SK-N-SH treated with all-trans-retinoic acid at 6 μM for 48 hours (cell line): ENCODE data around the gene CASP3.
"Not testable (repeated sequence)": the region's sequence is repeated elsewhere in the genome, so short reads cannot be mapped to it uniquely, and the experiment has no call there.

Source experiments
- ATAC-seq: fragments of 200-7000 bp; cut with Tn5 transposase; 3 replicates; pipeline ENCODE4 v1.9.1; 2020; ENCODE audit warnings: mild to moderate bottlenecking, moderate library complexity
- ARNTL ChIP-seq: fragments of 450-650 bp; formaldehyde crosslinking; IDR thresholded peaks from 2 replicates; pipeline ENCODE4 v1.5.0; 2020; ENCODE audit warnings: low read depth, mild to moderate bottlenecking, moderate library complexity, borderline replicate concordance
- BACH2 ChIP-seq: fragments of 250-450 bp; sonication (Bioruptor Pico); IDR thresholded peaks from 2 replicates; pipeline ENCODE4 v1.9.0; 2021; ENCODE audit warnings: mild to moderate bottlenecking, borderline replicate concordance
- CREB5 ChIP-seq: fragments of 250-450 bp; sonication (Bioruptor Pico); IDR thresholded peaks from 2 replicates; pipeline ENCODE4 v1.5.1; 2020; ENCODE audit warnings: low read depth, mild to moderate bottlenecking, moderate library complexity
- CSDC2 ChIP-seq: fragments of 250-450 bp; sonication (Bioruptor Pico); IDR thresholded peaks from 2 replicates; pipeline ENCODE4 v1.5.0; 2020; ENCODE audit warnings: mild to moderate bottlenecking, moderate library complexity
- CSRNP3 ChIP-seq: fragments of 250-450 bp; sonication (Bioruptor Pico); IDR thresholded peaks from 2 replicates; pipeline ENCODE4 v1.5.1; 2021; ENCODE audit warnings: mild to moderate bottlenecking, moderate library complexity
- ESRRG ChIP-seq: fragments of 250-450 bp; sonication (Bioruptor Pico); IDR thresholded peaks from 2 replicates; pipeline ENCODE4 v1.6.1; 2021; ENCODE audit warnings: mild to moderate bottlenecking
- GLIS3 ChIP-seq: fragments of 250-450 bp; sonication (Bioruptor Pico); IDR thresholded peaks from 2 replicates; pipeline ENCODE4 v1.5.0; 2020; ENCODE audit warnings: mild to moderate bottlenecking, moderate library complexity
- ISL1 ChIP-seq: fragments of 250-450 bp; sonication (Bioruptor Pico); IDR thresholded peaks from 2 replicates; pipeline ENCODE4 v2.1.2; 2022; ENCODE audit warnings: mild to moderate bottlenecking, moderate library complexity
- OSR1 ChIP-seq: fragments of 250-450 bp; sonication (Bioruptor Pico); IDR thresholded peaks from 2 replicates; pipeline ENCODE4 v1.8.0; 2022; ENCODE audit warnings: moderate library complexity, mild to moderate bottlenecking, inconsistent platforms
- POU6F1 ChIP-seq: fragments of 250-450 bp; sonication (Bioruptor Pico); IDR thresholded peaks from 2 replicates; pipeline ENCODE4 v1.8.0; 2021; ENCODE audit warnings: low read depth, mild to moderate bottlenecking, moderate library complexity, borderline replicate concordance
- PPARA ChIP-seq: fragments of 250-450 bp; sonication (Bioruptor Pico); IDR thresholded peaks from 2 replicates; pipeline ENCODE4 v1.5.0; 2020; ENCODE audit warnings: mild to moderate bottlenecking, borderline replicate concordance
- RARB ChIP-seq: fragments of 250-450 bp; sonication (Bioruptor Pico); IDR thresholded peaks from 2 replicates; pipeline ENCODE4 v1.8.0; 2021; ENCODE audit warnings: mild to moderate bottlenecking, moderate library complexity
- SNAI2 ChIP-seq: fragments of 250-450 bp; sonication (Bioruptor Pico); IDR thresholded peaks from 2 replicates; pipeline ENCODE4 v1.5.0; 2020; ENCODE audit warnings: mild to moderate bottlenecking, moderate library complexity
- TCF4 ChIP-seq: fragments of 250-450 bp; sonication (Bioruptor Pico); IDR thresholded peaks from 2 replicates; pipeline ENCODE4 v1.8.0; 2021; ENCODE audit warnings: mild to moderate bottlenecking, moderate library complexity, borderline replicate concordance
- TOX ChIP-seq: fragments of 250-450 bp; sonication (Bioruptor Pico); IDR thresholded peaks from 2 replicates; pipeline ENCODE4 v1.8.0; 2021; ENCODE audit warnings: mild to moderate bottlenecking, moderate library complexity, borderline replicate concordance
- ZC3H10 ChIP-seq: fragments of 250-450 bp; sonication (Bioruptor Pico); IDR thresholded peaks from 2 replicates; pipeline ENCODE4 v1.5.1; 2021; ENCODE audit warnings: mild to moderate bottlenecking, moderate library complexity
- ZFP3 ChIP-seq: fragments of 250-450 bp; sonication (Bioruptor Pico); IDR thresholded peaks from 2 replicates; pipeline ENCODE4 v1.5.0; 2020; ENCODE audit warnings: mild to moderate bottlenecking, moderate library complexity
- ZFP30 ChIP-seq: fragments of 450-650 bp; formaldehyde crosslinking; IDR thresholded peaks from 2 replicates; pipeline ENCODE4 v1.5.0; 2022; ENCODE audit warnings: mild to moderate bottlenecking, moderate library complexity
- ZNF565 ChIP-seq: fragments of 450-650 bp; formaldehyde crosslinking; conservative IDR thresholded peaks from 2 replicates; pipeline ENCODE4 v1.5.0; 2020; ENCODE audit warnings: low read depth, mild to moderate bottlenecking, moderate library complexity
- ZNF70 ChIP-seq: fragments of 450-650 bp; formaldehyde crosslinking; IDR thresholded peaks from 2 replicates; pipeline ENCODE4 v1.5.0; 2020; ENCODE audit warnings: mild to moderate bottlenecking, moderate library complexity
- ZNF8 ChIP-seq: fragments of 450-650 bp; formaldehyde crosslinking; IDR thresholded peaks from 2 replicates; pipeline ENCODE4 v1.5.0; 2020; ENCODE audit warnings: mild to moderate bottlenecking, moderate library complexity
- TF ChIP-seq, protein P1 (sequence below): fragments of 250-450 bp; sonication (Bioruptor Pico); IDR thresholded peaks from 2 replicates; pipeline ENCODE4 v1.5.0; 2020; ENCODE audit warnings: mild to moderate bottlenecking, moderate library complexity
- TF ChIP-seq, protein P2 (sequence below): fragments of 250-450 bp; sonication (Bioruptor Pico); IDR thresholded peaks from 2 replicates; pipeline ENCODE4 v1.8.0; 2020; ENCODE audit warnings: mild to moderate bottlenecking, moderate library complexity, borderline replicate concordance

CASP3 gene

GRCh38 chr4:184660978-184661377, 11.7 kb upstream of the CASP3 start:
- ATAC-seq = no peak
- TF ChIP-seq GLIS3 (CRISPR knock-in tag) (no peak), CSDC2 (CRISPR knock-in tag) (no peak), CREB5 (no peak), ZFP30 (CRISPR knock-in tag) (no peak), POU6F1 (no peak), RARB (CRISPR knock-in tag) (no peak), PPARA (CRISPR knock-in tag) (no peak), OSR1 (CRISPR knock-in tag) (no peak), ZNF70 (CRISPR knock-in tag) (no peak), ISL1 (CRISPR knock-in tag) (no peak), TOX (CRISPR knock-in tag) (no peak), TCF4 (CRISPR knock-in tag) (no peak), ZFP3 (CRISPR knock-in tag) (no peak), ESRRG (CRISPR knock-in tag) (no peak), SNAI2 (CRISPR knock-in tag) (no peak), ZC3H10 (CRISPR knock-in tag) (no peak), ZNF565 (CRISPR knock-in tag) (no peak), CSRNP3 (CRISPR knock-in tag) (no peak)
- TF ChIP-seq, protein P1, sequence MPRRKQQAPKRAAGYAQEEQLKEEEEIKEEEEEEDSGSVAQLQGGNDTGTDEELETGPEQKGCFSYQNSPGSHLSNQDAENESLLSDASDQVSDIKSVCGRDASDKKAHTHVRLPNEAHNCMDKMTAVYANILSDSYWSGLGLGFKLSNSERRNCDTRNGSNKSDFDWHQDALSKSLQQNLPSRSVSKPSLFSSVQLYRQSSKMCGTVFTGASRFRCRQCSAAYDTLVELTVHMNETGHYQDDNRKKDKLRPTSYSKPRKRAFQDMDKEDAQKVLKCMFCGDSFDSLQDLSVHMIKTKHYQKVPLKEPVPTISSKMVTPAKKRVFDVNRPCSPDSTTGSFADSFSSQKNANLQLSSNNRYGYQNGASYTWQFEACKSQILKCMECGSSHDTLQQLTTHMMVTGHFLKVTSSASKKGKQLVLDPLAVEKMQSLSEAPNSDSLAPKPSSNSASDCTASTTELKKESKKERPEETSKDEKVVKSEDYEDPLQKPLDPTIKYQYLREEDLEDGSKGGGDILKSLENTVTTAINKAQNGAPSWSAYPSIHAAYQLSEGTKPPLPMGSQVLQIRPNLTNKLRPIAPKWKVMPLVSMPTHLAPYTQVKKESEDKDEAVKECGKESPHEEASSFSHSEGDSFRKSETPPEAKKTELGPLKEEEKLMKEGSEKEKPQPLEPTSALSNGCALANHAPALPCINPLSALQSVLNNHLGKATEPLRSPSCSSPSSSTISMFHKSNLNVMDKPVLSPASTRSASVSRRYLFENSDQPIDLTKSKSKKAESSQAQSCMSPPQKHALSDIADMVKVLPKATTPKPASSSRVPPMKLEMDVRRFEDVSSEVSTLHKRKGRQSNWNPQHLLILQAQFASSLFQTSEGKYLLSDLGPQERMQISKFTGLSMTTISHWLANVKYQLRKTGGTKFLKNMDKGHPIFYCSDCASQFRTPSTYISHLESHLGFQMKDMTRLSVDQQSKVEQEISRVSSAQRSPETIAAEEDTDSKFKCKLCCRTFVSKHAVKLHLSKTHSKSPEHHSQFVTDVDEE = no peak
- TF ChIP-seq, protein P2, sequence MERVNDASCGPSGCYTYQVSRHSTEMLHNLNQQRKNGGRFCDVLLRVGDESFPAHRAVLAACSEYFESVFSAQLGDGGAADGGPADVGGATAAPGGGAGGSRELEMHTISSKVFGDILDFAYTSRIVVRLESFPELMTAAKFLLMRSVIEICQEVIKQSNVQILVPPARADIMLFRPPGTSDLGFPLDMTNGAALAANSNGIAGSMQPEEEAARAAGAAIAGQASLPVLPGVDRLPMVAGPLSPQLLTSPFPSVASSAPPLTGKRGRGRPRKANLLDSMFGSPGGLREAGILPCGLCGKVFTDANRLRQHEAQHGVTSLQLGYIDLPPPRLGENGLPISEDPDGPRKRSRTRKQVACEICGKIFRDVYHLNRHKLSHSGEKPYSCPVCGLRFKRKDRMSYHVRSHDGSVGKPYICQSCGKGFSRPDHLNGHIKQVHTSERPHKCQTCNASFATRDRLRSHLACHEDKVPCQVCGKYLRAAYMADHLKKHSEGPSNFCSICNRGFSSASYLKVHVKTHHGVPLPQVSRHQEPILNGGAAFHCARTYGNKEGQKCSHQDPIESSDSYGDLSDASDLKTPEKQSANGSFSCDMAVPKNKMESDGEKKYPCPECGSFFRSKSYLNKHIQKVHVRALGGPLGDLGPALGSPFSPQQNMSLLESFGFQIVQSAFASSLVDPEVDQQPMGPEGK (CRISPR knock-in tag) = no peak
- TF ChIP-seq, all 23 proteins: peak for 0

GRCh38 chr4:184657820-184658219, 8.6 kb upstream of the CASP3 start:
- ATAC-seq = not testable (repeated sequence)

DNA sequence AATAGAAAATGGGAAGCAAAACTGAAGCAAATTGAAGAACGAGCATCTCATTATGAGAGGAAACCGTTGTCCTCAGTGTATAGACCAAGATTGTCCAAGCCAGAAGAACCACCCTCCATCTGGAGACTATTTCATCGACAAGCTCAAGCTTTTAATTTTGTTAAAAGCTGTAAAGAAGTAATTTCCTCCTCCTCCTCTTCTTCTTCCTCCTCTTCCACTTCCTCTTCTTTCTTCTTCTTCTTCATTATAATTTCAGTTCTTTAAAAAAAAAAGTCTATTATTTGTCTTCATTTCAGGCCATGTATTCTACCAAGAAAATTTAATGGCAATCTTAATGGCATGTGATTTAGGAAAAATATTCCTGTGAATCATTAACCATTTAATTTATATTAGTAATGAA, 7.9 kb upstream of the CASP3 start:
- TF ChIP-seq CSDC2 (CRISPR knock-in tag) (no peak), ZFP30 (CRISPR knock-in tag) (no peak), TCF4 (CRISPR knock-in tag) (no peak), RARB (CRISPR knock-in tag) (no peak), BACH2 (CRISPR knock-in tag) (no peak), ZFP3 (CRISPR knock-in tag) (no peak), ZNF565 (CRISPR knock-in tag) (no peak), ZC3H10 (CRISPR knock-in tag) (no peak), ESRRG (CRISPR knock-in tag) (no peak), ISL1 (CRISPR knock-in tag) (no peak), ARNTL (CRISPR knock-in tag) (no peak), POU6F1 (no peak), ZNF70 (CRISPR knock-in tag) (no peak), ZNF8 (CRISPR knock-in tag) (no peak), TOX (CRISPR knock-in tag) (no peak)
- no peak for ATAC-seq
